ENCODE results near the gene ATXN7. TPM values are rescaled to one million over a fixed set of nuclear protein-coding genes. Genes with fewer than 3 reads are reported as not detected.

The ATXN7 gene
- polyA plus RNA-seq, 1 experiment: 10.7 TPM

DNA sequence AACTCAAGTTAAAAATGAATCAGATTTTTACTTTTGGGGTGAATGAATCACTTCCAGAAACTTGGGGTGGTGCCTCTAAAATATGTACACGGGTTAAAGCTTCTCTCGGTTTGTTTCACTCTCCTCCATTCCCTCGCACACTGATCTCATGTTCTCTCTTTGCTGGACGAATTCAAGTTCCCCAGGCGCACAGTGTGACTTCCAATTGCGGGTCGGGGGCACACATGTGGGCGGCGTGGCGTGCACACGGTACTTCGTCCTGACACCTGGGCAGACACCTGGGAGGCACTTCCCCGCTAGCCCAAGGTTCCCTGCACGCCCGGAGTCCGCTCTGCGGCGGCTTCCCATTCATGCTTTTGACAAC, 47.8 kb downstream of the ATXN7 start:
- CTCF ChIA-PET: interaction anchor here (1.7 kb wide), 1 partner anchor 562 kb away, joined by 5 read pairs; no protein-coding TSS in a partner anchor
- Histone ChIP-seq H3K9me3 (ENCODE audit: control insufficient read depth, insufficient read depth, low read length) (no peaks in the 10 kb centered on the region), H3K4me3 (ENCODE audit: low read depth, low read length) (peak overlapping the region; percentile 58), H3K27me3 (ENCODE audit: control insufficient read depth, insufficient read depth, low read length) (no peaks in the 10 kb centered on the region), H3K27ac (ENCODE audit: low read depth, low read length) (peak overlapping the region; percentile 62)
- TF ChIP-seq, protein P1, sequence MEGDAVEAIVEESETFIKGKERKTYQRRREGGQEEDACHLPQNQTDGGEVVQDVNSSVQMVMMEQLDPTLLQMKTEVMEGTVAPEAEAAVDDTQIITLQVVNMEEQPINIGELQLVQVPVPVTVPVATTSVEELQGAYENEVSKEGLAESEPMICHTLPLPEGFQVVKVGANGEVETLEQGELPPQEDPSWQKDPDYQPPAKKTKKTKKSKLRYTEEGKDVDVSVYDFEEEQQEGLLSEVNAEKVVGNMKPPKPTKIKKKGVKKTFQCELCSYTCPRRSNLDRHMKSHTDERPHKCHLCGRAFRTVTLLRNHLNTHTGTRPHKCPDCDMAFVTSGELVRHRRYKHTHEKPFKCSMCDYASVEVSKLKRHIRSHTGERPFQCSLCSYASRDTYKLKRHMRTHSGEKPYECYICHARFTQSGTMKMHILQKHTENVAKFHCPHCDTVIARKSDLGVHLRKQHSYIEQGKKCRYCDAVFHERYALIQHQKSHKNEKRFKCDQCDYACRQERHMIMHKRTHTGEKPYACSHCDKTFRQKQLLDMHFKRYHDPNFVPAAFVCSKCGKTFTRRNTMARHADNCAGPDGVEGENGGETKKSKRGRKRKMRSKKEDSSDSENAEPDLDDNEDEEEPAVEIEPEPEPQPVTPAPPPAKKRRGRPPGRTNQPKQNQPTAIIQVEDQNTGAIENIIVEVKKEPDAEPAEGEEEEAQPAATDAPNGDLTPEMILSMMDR (IDR thresholded peaks at IDR 0.05; ENCODE audit: low read depth, low read length): no peak
- POLR2A ChIA-PET: interaction anchor here (0.9 to 1.4 kb wide), 5 partner anchors 8 to 57 kb away, joined by 3 to 5 read pairs (median 3); no protein-coding TSS in a partner anchor
- no peak for DNase-seq (ENCODE audit: low read depth, low spot score)

DNA sequence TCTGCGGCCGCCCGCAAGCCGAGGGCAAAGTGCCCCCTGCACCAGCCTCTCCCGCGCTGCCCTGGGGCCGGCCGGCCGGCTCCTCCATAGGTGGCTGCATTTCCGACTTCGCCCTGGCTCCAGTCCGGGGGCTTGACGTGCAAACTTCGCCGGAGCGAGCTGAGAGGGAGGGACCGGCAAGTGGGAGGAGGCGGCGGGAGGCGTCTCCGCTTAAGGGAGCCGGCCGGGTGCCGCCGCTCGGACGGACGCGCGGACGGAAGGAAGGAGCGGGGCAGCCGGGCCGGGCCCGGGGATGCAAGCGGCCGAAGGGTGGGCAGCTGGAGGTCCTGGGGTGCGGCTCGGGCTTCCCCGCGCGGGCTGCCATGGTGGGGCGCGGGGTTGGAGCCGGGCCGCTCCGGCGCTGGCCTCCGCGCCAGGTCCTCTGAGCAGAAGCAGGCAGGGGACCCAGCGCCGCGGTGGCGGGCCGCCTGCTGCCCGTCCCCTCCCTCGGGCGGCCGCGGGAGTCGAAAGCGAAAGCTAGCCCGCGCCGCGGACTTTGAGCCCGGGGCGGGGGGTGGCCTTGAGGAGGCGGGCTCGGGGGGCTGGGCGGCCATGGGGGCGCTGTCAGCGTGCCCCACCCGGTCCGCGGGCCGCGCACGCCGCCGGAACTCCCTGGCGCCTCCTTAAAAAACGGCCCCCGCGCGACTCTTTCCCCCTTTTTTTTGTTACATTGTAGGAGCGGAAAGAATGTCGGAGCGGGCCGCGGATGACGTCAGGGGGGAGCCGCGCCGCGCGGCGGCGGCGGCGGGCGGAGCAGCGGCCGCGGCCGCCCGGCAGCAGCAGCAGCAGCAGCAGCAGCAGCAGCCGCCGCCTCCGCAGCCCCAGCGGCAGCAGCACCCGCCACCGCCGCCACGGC, 48.5 kb downstream of the ATXN7 start, which contains the start of gene SCAANT1:
SCAANT1 (minus strand) TSS at position 511 of the 895 bp plus-strand sequence.
- Histone ChIP-seq H3K9me3 (ENCODE audit: control insufficient read depth, insufficient read depth, low read length) (no peaks in the 10 kb centered on the region), H3K27ac (ENCODE audit: low read depth, low read length) (peak within 1 kb of the TSS; percentile 62), H3K4me3 (ENCODE audit: low read depth, low read length) (peak within 1 kb of the TSS; percentile 71), H3K27me3 (ENCODE audit: control insufficient read depth, insufficient read depth, low read length) (no peaks in the 10 kb centered on the region)
- ChIA-PET POLR2A (interaction anchor here (0.5 to 1.4 kb wide), 7 partner anchors 9 to 977 kb away, joined by 3 to 5 read pairs (median 3); no protein-coding TSS in a partner anchor), CTCF (interaction anchor here (1.7 kb wide), 1 partner anchor 563 kb away, joined by 5 read pairs; no protein-coding TSS in a partner anchor)
- TF ChIP-seq, protein P1 (IDR thresholded peaks at IDR 0.05; ENCODE audit: low read depth, low read length): no peak
- DNase-seq (ENCODE audit: low read depth, low spot score): peak; percentile 67

DNA sequence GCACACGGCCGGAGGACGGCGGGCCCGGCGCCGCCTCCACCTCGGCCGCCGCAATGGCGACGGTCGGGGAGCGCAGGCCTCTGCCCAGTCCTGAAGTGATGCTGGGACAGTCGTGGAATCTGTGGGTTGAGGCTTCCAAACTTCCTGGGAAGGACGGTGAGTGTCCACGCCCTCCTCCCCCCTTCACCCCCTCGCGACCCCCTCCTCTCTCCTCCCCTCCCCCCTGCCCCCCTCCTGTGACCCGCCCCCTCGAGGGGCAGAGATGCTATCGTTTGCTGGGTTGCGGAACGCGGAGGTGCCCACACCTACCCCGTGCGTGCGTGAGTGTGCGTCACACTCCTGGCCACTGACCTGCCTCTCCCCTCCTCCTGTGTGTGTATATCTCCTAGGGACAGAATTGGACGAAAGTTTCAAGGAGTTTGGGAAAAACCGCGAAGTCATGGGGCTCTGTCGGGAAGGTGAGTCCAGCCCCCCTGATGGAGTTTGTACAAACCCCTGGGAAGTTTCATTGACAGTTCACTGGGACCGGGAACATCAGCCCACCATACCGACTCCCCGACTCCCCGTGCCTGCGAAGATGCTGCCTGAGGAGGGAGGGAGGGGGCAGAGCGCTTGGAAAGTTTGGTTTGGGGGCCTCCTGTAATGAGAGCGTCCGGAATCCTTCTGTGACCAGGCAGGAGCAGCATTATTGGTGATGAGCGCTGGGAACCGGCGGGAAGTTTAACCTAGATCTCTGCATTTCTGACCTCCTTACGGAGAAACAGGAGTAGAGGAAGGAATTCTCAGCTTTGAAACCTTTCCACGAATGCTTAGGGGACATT, 49.3 kb downstream of the ATXN7 start:
- H3K9me3 ChIP-seq (ENCODE audit: control insufficient read depth, insufficient read depth, low read length): no peaks in the 10 kb centered on the region
- TF ChIP-seq, protein P1 (IDR thresholded peaks at IDR 0.05; ENCODE audit: low read depth, low read length): no peak
- peak overlapping the region; percentile 48 for H3K27ac ChIP-seq (ENCODE audit: low read depth, low read length)
- POLR2A ChIA-PET: interaction anchor here (0.5 to 1.4 kb wide), 3 partner anchors 38 to 621 kb away, joined by 3 to 4 read pairs (median 3); no protein-coding TSS in a partner anchor
- no peak for DNase-seq (ENCODE audit: low read depth, low spot score)
- no peaks in the 10 kb centered on the region for H3K27me3 ChIP-seq (ENCODE audit: control insufficient read depth, insufficient read depth, low read length)
- CTCF ChIA-PET: interaction anchor here (1.7 kb wide), 1 partner anchor 564 kb away, joined by 5 read pairs; no protein-coding TSS in a partner anchor
- H3K4me3 ChIP-seq (ENCODE audit: low read depth, low read length): peak overlapping the region; percentile 71

DNA sequence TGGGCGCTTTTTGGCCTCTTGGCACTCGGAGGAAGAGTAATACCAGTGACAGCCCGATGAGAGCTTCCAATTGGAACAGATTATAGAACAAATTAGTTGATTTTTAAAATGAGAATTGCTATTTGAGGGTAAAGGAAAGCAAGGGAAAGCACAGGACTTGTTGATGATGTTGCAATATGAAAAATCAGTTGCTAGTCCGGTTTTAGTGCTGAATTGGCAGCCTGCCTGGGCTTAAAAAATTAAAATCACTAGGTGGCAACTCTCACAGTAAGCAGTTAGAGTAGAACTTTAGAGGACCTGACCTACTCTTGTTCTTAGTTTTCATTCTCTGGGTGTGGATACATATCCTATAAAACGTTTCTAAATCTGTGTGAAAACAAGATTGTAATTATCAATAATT, 50.6 kb downstream of the ATXN7 start:
- TF ChIP-seq, protein P1 (IDR thresholded peaks at IDR 0.05; ENCODE audit: low read depth, low read length): no peak
- no peak overlapping the region for H3K27ac ChIP-seq (ENCODE audit: low read depth, low read length)
- no peak for DNase-seq (ENCODE audit: low read depth, low spot score)
- no peak overlapping the region for H3K4me3 ChIP-seq (ENCODE audit: low read depth, low read length)
- H3K27me3 ChIP-seq (ENCODE audit: control insufficient read depth, insufficient read depth, low read length): no peaks in the 10 kb centered on the region
- POLR2A ChIA-PET: no interaction called here
- H3K9me3 ChIP-seq (ENCODE audit: control insufficient read depth, insufficient read depth, low read length): no peaks in the 10 kb centered on the region
- CTCF ChIA-PET: interaction anchor here (0.6 kb wide), 1 partner anchor 42 kb away, joined by 6 read pairs; no protein-coding TSS in a partner anchor

All from AG04450 (cell line).